DND-41 (cell line): ENCODE data around the gene MACROD1.

Source experiments
- ATAC-seq: fragments of 200-7000 bp; cut with Tn5 transposase; 3 replicates; pipeline ENCODE4 v1.9.1; 2021; ENCODE audit warnings: low read depth; ENCODE audit not compliant: insufficient read depth
- DNase-seq: peaks from one replicate; pipeline ENCODE4 v3.0.0-alpha.2; 2020
- H2AFZ ChIP-seq: 2 replicates; pipeline ENCODE4 v1.6.0; 2012; ENCODE audit warnings: low read depth, low read length
- H3K27ac ChIP-seq: 2 replicates; pipeline ENCODE4 v1.5.1; 2012; ENCODE audit warnings: low read length, inconsistent platforms
- H3K27me3 ChIP-seq: fragments of 200-600 bp; sonication (generic); 2 replicates; pipeline ENCODE4 v1.6.0; 2012; ENCODE audit warnings: low read length, mild to moderate bottlenecking, inconsistent platforms; ENCODE audit not compliant: insufficient read depth, poor library complexity
- H3K36me3 ChIP-seq: 2 replicates; pipeline ENCODE4 v1.5.1; 2012; ENCODE audit warnings: low read length, inconsistent platforms; ENCODE audit not compliant: insufficient read depth
- H3K4me1 ChIP-seq: 2 replicates; pipeline ENCODE4 v1.5.1; 2012; ENCODE audit warnings: mild to moderate bottlenecking, low read length; ENCODE audit not compliant: insufficient read depth
- H3K4me2 ChIP-seq: 2 replicates; pipeline ENCODE4 v1.6.0; 2012; ENCODE audit warnings: mild to moderate bottlenecking, moderate library complexity, low read length, inconsistent platforms; ENCODE audit not compliant: insufficient read depth
- H3K4me3 ChIP-seq, 2 experiments: fragments of 200-600 bp in 1 of 2; shearing (Covaris generic) in 1 of 2; 2 replicates each; pipeline ENCODE4 v1.5.1; 2012 to 2016; ENCODE audit warnings: inconsistent platforms in 2 of 2, low read length in 2 of 2, mild to moderate bottlenecking in 2 of 2, low read depth in 1 of 2, moderate library complexity in 1 of 2
- H3K79me2 ChIP-seq: 2 replicates; pipeline ENCODE4 v1.6.0; 2012; ENCODE audit warnings: low read length, inconsistent platforms; ENCODE audit not compliant: insufficient read depth
- H3K9ac ChIP-seq: 2 replicates; pipeline ENCODE4 v1.6.0; 2012; ENCODE audit warnings: low read depth, mild to moderate bottlenecking, inconsistent platforms, low read length, moderate library complexity
- H3K9me3 ChIP-seq: 2 replicates; pipeline ENCODE4 v1.5.1; 2012; ENCODE audit warnings: low read length, moderate library complexity, mild to moderate bottlenecking, inconsistent platforms; ENCODE audit not compliant: insufficient read depth, severe bottlenecking
- H4K20me1 ChIP-seq: 2 replicates; pipeline ENCODE4 v1.6.0; 2012; ENCODE audit warnings: low read length; ENCODE audit not compliant: insufficient read depth
- EZH2 ChIP-seq: IDR thresholded peaks from 3 replicates; pipeline ENCODE4 v1.6.1; 2012; ENCODE audit warnings: borderline replicate concordance, low read depth, mild to moderate bottlenecking, moderate library complexity, low read length, inconsistent platforms; ENCODE audit not compliant: severe bottlenecking
- TF ChIP-seq, protein P1 (sequence below): IDR thresholded peaks from 2 replicates; pipeline ENCODE4 v1.5.1; 2012; ENCODE audit warnings: borderline replicate concordance, low read length, moderate library complexity, mild to moderate bottlenecking; ENCODE audit not compliant: poor library complexity, severe bottlenecking; ENCODE audit errors: extremely low read depth

Gene MACROD1

DNA sequence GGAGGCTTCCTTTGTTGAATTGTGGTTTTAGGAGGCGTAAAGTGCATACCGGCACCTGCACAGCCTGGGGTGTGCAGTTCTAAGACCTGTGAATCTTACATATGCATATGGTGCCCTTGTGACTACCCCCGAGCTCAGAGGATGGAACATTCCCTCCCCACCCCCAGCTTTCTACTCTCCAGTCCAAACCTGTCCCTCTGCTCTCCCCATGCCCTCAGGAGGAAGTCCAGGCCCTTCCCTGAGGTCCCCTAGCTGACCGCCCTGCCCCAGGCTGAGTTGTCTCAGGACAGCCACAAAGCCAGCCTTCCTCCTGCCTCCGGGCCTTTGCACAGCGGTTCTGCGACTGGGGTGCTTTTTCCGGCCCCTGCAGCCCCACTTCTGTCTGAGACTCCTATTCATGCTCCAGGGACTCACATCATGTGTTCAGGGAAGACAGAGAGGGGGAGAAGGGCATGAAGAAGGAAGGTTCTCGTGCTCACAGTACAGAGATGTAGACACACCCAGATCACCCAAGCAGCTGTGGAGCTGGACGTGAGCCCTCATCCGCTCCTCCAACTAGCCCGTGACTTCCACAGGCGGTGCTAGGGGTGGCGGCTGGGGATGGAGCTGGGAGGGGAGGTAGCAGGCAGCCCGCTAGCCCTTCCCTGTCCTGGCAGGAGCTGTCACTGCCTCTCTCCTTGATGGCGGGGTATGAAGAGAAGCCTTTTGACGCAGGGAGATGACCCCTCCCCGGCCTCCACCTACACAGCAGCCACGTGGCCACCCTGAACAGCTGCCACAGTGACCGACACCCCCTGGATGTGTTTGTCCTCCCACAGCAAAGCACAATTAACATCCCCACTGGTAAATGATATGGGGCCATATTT, 79.4 kb downstream of the MACROD1 start:
- peak; percentile 48 for ATAC-seq
- Histone ChIP-seq H3K9ac (no peak overlapping the region), H3K4me2 (no peak overlapping the region)

DNA sequence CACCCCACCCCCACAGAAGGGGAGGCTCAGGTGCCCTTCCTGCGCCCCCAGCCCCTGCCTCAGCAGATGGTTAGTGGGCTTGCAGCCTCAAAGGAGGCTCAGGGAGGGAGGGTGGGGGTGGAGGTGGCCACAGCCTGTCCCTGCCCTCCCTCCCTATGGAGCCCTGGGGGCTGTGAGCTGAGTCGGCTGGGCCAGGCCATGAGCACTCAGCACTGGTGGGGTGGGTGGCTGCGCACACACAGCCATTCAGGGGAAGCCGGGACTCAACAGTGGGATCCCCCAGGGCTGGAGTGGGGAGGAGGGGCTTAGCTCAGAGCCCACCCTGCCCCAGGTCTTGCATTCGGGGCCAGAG, 80.0 kb downstream of the MACROD1 start:
- Histone ChIP-seq H3K4me3 (no peak overlapping the region), H3K27ac (no peak overlapping the region), H3K27me3 (no peaks in the 10 kb centered on the region), H3K9ac (no peak overlapping the region), H3K9me3 (no peaks in the 10 kb centered on the region), H3K79me2 (no peaks in the 10 kb centered on the region), H3K4me1 (peaks cover 24% of the 10 kb centered on the region), H4K20me1 (peaks cover 33% of the 10 kb centered on the region), H2AFZ (no peak overlapping the region), H3K36me3 (no peaks in the 10 kb centered on the region), H3K4me2 (no peak overlapping the region)
- TF ChIP-seq, protein P1, sequence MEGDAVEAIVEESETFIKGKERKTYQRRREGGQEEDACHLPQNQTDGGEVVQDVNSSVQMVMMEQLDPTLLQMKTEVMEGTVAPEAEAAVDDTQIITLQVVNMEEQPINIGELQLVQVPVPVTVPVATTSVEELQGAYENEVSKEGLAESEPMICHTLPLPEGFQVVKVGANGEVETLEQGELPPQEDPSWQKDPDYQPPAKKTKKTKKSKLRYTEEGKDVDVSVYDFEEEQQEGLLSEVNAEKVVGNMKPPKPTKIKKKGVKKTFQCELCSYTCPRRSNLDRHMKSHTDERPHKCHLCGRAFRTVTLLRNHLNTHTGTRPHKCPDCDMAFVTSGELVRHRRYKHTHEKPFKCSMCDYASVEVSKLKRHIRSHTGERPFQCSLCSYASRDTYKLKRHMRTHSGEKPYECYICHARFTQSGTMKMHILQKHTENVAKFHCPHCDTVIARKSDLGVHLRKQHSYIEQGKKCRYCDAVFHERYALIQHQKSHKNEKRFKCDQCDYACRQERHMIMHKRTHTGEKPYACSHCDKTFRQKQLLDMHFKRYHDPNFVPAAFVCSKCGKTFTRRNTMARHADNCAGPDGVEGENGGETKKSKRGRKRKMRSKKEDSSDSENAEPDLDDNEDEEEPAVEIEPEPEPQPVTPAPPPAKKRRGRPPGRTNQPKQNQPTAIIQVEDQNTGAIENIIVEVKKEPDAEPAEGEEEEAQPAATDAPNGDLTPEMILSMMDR: no peak
- TF ChIP-seq EZH2: no peak
- DNase-seq (no peak), ATAC-seq (no peak; the same call in 2 of the 3 replicates)

More for the DNA sequence above, 79.4 kb downstream of the MACROD1 start:
- Histone ChIP-seq H3K79me2 (no peaks in the 10 kb centered on the region), H3K27me3 (no peaks in the 10 kb centered on the region), H4K20me1 (peaks cover 29% of the 10 kb centered on the region), H2AFZ (no peak overlapping the region), H3K4me1 (peaks cover 30% of the 10 kb centered on the region), H3K4me3 (no peak overlapping the region), H3K27ac (0 out of 2 replicates have a peak overlapping the region, but pooled peaks have one; percentile 37), H3K9me3 (no peaks in the 10 kb centered on the region), H3K36me3 (no peaks in the 10 kb centered on the region)
- peak; percentile 63 for DNase-seq
- no peak for TF ChIP-seq EZH2
- TF ChIP-seq, protein P1: no peak

DNA sequence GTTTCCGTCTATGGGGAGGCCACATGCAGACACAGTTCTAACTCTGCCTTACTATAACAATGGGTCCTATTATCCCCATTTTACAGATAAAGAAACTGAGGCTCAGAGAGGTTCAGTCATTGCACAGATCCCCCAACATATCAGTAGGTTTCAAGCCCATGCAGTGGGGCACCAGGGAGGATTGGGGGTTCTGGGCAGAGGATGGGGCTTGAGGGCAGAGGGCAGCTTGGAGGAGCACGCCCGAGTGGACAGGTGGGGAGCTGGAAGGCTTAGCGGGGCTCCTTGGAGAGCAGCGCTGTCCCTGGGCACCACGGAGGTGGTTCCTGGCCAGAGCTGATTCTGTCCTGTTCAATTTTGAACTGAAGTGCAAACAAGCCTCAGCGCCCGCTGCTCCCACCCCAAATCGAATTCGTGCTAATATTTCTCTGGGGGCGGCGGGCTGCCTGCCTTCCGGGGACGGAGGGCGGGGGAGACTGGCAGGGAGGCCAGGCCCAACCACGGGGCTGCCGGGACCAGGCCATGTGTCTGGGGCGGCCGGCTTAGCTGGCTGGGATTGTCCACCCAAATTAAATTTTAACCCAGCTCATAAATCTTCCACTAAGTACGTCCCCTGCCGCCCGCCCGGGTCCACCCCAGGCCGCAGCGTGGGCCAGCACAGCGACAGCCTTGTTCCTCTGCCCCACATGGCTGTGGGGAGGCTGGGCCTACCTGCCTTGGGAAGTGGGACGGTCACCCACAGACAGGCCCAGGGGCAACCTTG, 80.8 kb downstream of the MACROD1 start:
- Histone ChIP-seq H3K27me3 (no peaks in the 10 kb centered on the region), H4K20me1 (peaks cover 36% of the 10 kb centered on the region), H2AFZ (no peak overlapping the region), H3K36me3 (no peaks in the 10 kb centered on the region), H3K4me2 (no peak overlapping the region), H3K4me1 (peaks cover 17% of the 10 kb centered on the region), H3K9me3 (no peaks in the 10 kb centered on the region), H3K27ac (no peak overlapping the region), H3K4me3 (no peak overlapping the region), H3K9ac (no peak overlapping the region), H3K79me2 (no peaks in the 10 kb centered on the region)
- TF ChIP-seq EZH2: no peak
- TF ChIP-seq, protein P1: no peak
- DNase-seq: no peak
- ATAC-seq: no peak
